ENCODE results near the gene KCNIP1.

KCNIP1 gene

DNA sequence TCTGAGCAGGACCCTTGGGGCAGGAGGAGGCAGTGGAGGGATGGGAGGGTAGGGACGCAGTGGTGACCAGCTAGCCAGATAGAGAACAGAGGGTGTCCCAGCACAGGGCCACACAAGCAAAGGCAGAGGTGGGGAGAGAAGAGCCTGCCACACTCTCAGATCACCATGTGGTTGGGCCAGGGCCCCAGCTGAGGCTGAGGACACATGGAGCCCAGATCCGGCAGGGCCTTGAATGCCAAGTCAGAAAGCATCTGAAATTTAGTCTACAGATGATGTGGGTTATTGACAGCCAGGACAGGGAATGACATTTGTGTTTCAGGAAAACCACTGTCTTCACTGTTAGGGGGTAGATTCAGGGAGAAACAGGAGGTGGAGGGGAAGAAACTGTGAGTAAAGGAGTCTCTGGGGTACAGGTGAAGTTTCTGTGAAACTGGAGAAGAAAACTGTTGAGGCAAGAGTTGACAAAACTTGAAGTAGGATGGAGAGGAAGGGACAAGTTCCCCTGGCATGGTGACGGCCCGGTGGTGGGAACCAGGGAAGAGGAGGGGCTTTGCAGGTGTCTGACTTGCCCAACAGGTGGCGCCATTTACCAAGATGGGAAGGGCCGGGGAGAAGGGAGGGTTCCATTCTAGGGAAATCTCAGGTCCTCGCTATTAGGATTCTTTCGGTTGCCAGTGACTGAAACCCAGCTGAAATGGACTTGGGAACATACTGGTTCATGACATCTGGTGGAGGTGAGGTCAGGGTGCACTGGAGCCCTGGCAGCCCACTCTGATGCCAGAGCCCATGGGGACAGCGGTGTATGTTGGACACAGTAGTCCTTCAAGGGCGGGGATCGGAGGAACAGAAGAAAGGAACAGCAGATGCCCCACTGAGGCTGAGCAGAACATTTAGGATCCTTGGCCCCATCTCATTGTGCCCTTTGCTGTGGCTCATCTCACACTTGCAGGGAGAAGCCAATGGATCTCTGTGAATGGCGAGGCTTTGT, 100.1 kb downstream of the KCNIP1 start:
- peak; percentile 61 for DNase-seq

DNA sequence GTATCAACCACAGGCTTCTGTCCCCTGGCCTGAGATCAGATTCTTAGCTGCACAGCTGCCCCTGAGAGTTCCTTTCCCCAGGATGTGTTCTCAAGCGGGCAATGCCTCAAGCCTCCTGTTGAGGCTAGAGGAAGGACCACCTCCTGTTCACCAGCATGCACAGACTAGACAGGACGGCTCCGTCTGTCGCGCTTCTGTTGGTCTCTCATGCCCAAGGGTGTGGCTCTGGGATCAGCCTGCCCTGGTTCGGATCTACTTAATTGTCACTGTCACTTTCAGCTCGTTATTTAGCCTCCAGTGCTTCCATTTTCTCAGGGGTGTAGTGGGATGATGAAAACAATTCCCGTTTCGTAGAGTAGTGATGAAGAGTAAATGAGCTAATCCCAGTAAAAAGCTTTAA, 103.1 kb downstream of the KCNIP1 start:
- no peak for DNase-seq

- DNase-seq = no peak
These were observed 107.8 kb downstream of the KCNIP1 start for GRCh38 chr5:170611449-170612090.

DNA sequence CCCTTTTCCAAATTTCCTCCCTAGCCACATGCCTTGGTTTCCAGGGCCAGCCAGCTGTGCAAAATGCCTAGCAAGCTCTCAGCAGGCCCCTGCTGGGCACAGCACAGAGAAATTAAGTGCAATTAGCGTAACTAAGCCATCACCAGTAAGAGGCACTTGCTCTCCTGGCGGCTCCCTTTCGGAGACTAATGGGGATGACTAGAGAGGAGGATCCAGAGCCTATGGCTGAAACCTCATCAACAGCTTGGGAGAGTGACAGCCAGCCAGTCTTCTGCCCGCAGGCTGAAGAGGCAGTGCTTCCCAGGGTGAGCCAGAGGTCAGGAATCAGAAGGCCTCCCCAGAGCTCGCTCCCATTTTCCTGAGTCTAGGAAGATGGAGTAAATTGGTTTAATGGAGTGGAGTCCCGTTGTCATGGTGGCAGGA, 108.4 kb downstream of the KCNIP1 start:
- DNase-seq = peak; percentile 57

DNA sequence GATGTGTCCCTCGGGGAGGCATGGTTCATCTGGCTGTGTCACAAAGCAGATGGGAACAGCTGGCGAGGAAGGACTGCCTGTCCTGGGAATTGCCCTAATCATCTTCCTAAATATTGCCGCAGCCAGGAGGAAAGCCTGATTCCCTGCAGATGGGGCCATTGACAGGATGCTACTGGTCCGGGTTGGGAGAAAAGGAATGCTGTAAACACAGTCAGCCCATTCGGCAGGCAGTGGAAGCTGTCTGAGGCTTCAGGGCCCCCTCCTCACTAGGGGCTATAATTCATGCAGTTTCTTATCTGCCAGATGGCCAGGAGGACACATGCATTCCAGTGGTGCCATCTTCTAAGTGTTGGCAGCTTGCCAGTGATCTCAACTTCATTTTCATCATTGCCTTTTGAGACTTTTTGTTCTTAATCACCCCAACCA, 110.3 kb downstream of the KCNIP1 start:
- DNase-seq = no peak

- DNase-seq = no peak
These were observed 110.9 kb downstream of the KCNIP1 start for GRCh38 chr5:170614720-170615119.

GRCh38 chr5:170617533-170618490, 114.0 kb downstream of the KCNIP1 start:
- peak; percentile 38 for DNase-seq

DNA sequence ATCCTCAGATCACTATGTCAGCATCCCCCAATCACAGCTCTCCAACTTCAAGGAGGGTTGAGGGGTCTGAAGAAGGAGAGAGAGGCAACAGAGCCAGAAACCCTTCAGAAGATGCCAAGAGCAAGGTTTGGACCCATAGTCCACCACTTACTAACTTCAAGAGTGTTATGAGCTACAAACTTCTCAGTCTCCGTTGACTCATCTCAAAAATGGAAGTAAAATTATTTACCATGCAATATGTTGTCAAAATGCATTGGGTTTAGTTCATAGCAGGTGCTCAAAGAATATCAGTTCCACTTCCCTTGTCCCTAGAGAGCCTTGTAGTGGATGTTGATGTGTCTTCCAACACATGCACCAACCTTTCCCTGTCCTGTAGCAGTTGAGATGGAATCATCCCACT, 116.0 kb downstream of the KCNIP1 start:
- DNase-seq = no peak

- no peak for DNase-seq
These were observed 119.1 kb downstream of the KCNIP1 start for GRCh38 chr5:170622933-170623332.

DNA sequence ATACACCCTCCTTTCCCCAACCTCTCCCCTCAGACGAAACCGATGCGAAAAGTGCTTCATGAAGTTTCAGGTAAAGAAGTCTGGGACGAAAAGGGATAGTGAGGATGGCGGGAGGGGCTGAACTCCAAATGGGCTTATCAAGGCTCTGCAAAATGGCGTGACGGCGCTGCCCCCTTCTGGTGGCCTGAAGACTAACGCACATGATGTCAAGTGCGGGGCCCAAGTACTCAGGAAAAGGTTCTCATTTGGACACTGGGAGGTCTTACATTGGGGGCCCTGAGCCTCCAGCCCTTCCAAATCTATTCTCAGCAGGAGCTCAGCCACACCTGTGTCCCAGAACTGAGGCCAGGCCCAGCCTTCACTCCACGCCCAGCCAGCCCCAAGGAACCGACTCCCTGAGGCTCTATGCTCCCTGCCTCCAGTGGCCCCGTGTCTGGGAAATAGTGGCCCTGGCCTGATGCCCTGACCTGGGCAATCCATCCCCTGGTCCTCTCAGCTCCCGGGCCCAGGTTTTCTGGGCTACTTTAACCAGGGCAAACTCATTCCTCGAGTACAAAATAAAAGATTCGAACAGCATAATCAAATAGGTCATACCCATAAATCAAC, 119.9 kb downstream of the KCNIP1 start:
- DNase-seq = no peak

GRCh38 chr5:170625221-170626165, 121.7 kb downstream of the KCNIP1 start:
- no peak for DNase-seq

- DNase-seq = no peak
These were observed 122.8 kb downstream of the KCNIP1 start for GRCh38 chr5:170626507-170627150.

- DNase-seq = no peak
These were observed 123.5 kb downstream of the KCNIP1 start for GRCh38 chr5:170627271-170627670.

GRCh38 chr5:170628028-170628427, 124.2 kb downstream of the KCNIP1 start:
- DNase-seq = no peak

GRCh38 chr5:170628691-170629565, 125.1 kb downstream of the KCNIP1 start:
- no peak for DNase-seq

GRCh38 chr5:170629566-170630175, 125.9 kb downstream of the KCNIP1 start:
- DNase-seq = no peak

GRCh38 chr5:170630226-170630625, 126.4 kb downstream of the KCNIP1 start:
- DNase-seq = no peak

- no peak for DNase-seq
These were observed 126.9 kb downstream of the KCNIP1 start for GRCh38 chr5:170630711-170631141.
